Hematopoietic multipotent progenitor cell (in vitro differentiated cells): ENCODE measurements around the gene MESP2. TPM values are rescaled to one million over a fixed set of nuclear protein-coding genes. Genes with fewer than 3 reads are reported as not detected.
A peak's percentile ranks its signal among the peaks of the same experiment; 100 is the strongest.

Source experiments
- DNase-seq, 3 donors: peaks; one replicate each; pipeline ENCODE4 v3.0.0-alpha.2; 2011 to 2015; ENCODE audit warnings: low read depth in 2 of 3, low spot score in 2 of 3
- total RNA-seq: library from RNA; depleted of rRNA; stranded (reverse); fragments of >200 nt; gene quantifications from one replicate; pipeline ENCODE4 v1.2.3, GENCODE V29; 2012

The MESP2 gene
- total RNA-seq, result under 0.01 TPM

GRCh38 chr15:89776274-89777072 is at the start of gene MESP2:
Gene MESP2, plus strand, starts transcription at chr15:89776332. Its CDS starts 26 bp downstream, at chr15:89776358.
- DNase-seq, result peak in 2 of 3 donors; percentile 33 to 56

DNA sequence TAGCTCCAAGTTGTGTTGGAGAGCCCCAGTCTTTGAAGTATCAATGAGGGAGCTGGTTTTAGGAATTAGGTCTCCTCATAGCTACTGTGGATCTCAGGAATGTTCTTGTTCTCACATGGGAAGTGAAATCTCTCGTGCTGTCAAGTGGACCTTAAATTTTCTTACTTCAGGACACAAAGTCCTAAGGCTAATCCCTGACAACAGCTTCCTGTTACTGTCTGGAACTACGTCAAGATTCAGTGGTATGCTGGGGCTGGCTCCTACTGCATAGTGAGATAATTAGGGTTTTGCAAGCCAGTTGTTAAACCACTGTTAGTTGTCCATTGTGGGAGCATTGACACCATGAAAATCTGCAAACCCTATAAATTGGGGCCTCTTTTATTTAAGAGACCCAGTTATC is 47.9 kb upstream of the MESP2 start:
- DNase-seq, result no peak

DNA sequence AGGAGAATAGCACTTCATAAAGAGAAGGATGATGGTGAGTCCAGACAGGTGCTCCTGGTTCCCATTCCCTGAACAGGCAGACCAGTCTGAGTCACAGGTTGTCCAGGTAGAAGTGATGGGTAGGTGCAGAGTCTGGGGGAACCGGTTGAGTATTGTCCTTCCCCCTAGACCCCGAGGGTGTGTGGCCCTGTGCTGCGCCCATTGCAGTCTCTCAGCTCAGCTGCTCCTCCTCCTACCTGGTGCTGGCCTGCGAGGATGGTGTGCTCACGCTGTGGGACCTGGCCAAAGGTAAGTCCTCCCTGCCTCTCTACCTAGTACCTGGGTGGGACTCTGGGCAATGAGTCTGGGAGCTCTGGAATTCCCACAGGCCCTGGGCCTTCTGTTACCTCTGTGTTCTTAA is 44.9 kb upstream of the MESP2 start:
- DNase-seq, result no peak

GRCh38 chr15:89732451-89733172 is 43.5 kb upstream of the MESP2 start:
- no peak for DNase-seq

GRCh38 chr15:89735773-89736172 is 40.4 kb upstream of the MESP2 start:
- DNase-seq, result no peak

DNA sequence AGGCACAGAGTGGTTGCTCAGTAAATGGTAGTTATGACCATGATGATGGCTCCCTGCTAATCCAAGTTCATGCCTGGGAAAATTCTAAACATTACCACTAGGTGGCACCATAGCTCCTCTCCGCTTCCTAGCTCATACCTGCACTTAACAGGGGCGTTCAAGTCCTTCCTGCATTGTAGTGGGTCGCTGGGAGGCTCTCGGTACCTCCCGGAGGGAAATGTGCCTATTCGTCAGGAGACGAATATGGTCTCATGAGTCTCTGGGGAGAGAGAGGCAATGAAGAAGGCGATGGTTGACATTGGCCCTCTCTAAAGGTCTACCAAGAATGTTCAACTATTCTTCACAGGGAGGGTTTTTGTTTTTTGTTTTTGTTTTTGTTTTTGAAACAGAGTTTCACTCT is 36.0 kb upstream of the MESP2 start:
- DNase-seq, result peak; percentile 53 to 83 (median 70)

DNA sequence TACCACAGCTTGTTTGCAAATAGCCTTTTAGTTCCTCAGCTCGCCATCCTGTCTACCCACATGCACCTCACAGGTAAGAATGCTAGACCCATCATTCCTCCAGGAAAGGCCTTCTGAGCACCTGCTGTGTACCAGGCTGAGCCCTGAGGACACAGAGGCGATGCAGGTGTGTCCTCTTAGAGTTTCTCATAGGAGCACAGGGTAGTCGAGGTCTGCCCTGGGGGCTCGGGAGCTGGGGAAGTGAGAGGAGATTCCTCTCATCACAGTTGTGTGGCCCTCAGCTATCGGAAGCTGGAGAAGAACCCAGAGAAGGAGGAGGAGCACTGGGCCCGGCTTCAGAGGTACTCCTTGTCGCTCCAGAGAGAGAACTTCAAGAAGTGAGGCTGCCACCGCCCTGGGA is 33.1 kb upstream of the MESP2 start:
- DNase-seq, result no peak

DNA sequence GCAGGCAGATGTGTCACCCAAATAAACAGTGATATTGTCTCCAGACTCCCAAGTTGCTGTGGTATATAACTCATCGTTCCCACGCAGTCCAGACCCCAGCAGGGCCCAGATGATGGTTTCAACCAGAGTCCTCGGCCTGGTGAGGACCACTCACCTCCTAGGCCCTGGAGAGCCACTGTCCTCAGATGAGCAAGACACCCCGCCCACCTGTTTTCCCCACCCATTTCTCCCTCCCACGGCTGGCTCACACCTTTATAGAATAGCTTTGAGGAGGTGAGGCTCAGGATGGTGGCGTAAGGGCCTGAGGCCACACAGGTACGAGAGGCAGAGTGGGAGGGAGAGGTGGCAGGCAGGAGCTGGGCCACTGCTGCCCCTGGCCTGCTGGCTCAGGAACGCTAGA is 32.5 kb upstream of the MESP2 start:
- DNase-seq, result no peak

- DNase-seq, result no peak
These were observed 31.0 kb upstream of the MESP2 start for GRCh38 chr15:89745131-89745530.

DNA sequence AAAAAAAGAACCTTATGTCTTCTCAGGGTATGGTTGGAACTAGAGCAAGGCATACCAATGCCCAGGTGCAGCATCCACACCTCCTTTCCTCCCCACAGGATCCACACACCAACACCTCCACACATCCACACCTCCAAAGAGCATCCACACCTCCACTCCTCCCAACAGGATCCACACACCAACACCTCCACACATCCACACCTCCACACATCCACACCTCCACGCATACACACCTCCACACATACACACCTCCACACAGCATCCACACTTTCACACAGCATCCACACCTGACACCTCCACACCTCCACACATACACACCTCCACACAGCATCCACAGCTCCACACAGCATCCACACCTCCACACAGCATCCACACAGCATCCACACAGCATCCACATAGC is 30.4 kb upstream of the MESP2 start:
- no peak for DNase-seq

DNA sequence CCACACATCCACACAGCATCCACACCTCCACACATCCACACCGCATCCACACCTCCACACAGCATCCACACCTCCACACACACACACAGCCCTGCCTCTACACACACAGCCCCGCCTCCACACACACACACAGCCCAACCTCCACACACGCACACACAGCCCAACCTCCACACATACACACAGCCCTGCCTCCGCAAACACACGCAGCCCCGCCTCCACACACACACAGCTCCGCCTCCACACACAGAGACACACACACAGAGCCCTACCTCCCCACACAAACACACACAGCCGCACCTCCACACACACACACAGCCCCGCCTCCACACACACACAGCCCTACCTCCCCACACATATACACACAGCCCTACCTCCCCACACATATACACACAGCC is 29.7 kb upstream of the MESP2 start:
- no peak for DNase-seq

GRCh38 chr15:89747708-89748682 is 28.1 kb upstream of the MESP2 start:
- no peak for DNase-seq

DNA sequence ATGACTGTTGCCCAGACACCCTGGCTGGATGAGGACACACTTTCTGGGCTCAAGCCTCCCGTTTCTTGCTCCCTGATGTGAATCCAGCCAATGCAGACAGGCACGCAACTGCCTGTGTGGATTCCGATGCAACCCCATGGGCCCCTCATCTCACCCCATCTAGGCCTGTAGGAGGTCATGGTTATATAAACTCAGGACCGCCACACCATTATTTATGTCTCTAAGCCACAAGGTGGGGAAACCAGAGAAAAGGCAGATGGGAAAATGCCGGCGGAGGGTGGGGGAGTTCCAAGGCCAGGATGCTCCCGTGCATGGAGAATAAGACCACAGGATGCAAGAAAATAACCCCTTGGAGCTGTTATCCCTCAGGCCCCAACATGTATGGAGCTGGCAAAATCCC is 27.1 kb upstream of the MESP2 start:
- no peak for DNase-seq

GRCh38 chr15:89749526-89749925 is 26.6 kb upstream of the MESP2 start:
- DNase-seq, result no peak

GRCh38 chr15:89749951-89750559 is 26.1 kb upstream of the MESP2 start:
- peak in 1 of 3 donors; percentile 24 for DNase-seq

- DNase-seq, result peak; percentile 64 to 95 (median 92)
These were observed 25.3 kb upstream of the MESP2 start, which contains the start of gene MESP1 for GRCh38 chr15:89750560-89751542. Gene MESP1, minus strand, starts transcription at chr15:89751249. Its CDS starts 18 bp downstream, at chr15:89751231.

DNA sequence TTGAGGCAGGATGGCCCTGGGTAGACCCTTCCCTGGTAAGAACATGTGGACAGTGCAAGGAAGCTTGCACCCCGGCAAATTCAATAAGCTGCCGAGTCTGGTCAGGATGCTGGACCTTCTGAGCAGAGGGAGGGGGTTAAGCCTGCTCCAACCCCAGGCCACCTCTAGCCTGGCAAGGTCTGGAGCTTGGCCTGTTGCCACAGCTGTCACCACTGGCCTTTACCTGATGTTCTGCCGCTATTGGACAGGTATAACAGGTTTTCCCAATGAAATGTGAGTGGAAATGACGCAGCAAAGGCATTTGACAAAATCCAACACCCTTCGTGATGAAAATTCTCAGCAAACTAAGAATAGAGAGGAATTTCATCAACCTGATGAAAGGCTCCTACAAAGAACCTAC is 24.4 kb upstream of the MESP2 start:
- no peak for DNase-seq

DNA sequence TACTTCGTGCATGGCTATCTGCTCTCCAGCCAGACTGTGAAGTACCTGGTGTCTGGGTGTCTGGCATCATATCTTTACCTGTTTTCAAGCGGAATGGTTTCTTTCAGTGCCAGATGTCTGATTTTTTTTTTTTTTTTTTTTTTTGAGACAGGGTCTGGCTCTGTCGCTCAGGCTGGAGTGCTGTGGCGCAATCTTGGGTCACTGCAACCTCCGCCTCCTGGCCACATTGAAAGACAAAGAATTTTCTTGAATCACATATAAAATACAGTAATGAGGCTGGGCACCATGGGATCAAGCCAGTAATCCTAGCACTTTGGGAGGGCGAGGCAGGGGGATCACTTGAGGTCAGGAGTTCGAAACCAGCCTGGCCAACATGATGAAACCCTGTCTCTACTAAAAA is 22.3 kb upstream of the MESP2 start:
- no peak for DNase-seq
